Measurements from ENCODE around the gene FBXW4. TPM values are rescaled to one million over a fixed set of nuclear protein-coding genes. Genes with fewer than 3 reads are reported as not detected.

FBXW4 gene
- total and polyA plus RNA-seq, 2 donors (not counting 1 experiment from before 2014, with no cell fraction given) = 32.7 to 60.8 TPM

DNA sequence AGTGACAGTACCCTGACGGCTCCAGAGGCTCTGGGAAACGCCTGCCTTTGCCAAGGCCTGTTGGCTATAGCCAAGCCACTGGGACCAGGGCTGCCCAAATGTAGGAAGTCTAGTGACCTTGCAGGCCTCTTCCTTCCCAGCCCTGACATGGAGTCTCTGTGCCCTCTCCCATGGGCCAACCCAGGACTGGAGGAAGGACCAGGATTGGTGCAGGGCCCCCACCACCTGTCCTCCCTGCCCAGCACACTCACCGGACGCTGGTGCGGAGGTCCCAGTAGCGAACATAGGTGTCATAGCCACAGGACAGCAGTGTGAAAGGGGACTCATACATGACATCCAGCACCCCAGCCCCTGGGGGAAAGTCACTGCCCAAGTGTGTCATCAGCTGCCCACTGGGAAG lies 82.9 kb downstream of the FBXW4 start:
- H4K20me1 ChIP-seq (ENCODE audit: control insufficient read depth, extremely low read depth, insufficient read depth, low read length) = no peaks in the 10 kb centered on the region
- H3K9me3 ChIP-seq (ENCODE audit: control insufficient read depth, insufficient read depth, low read depth, low read length) = no peaks in the 10 kb centered on the region
- peaks cover 3% of the 10 kb centered on the region for H3K4me1 ChIP-seq (ENCODE audit: control insufficient read depth, extremely low read depth, insufficient read depth, low read length)
- H3K4me2 ChIP-seq (ENCODE audit: extremely low read depth, insufficient read depth, low read length) = no peak overlapping the region
- no peaks in the 10 kb centered on the region for H3K27me3 ChIP-seq (ENCODE audit: control insufficient read depth, insufficient read depth, low read length)
- peaks cover 13% of the 10 kb centered on the region for H3K36me3 ChIP-seq (ENCODE audit: control insufficient read depth, insufficient read depth, low read length)
- no peak for TF ChIP-seq EZH2 (IDR thresholded peaks at IDR 0.05; ENCODE audit: low read length, missing control alignments)
- TF ChIP-seq, protein P1, sequence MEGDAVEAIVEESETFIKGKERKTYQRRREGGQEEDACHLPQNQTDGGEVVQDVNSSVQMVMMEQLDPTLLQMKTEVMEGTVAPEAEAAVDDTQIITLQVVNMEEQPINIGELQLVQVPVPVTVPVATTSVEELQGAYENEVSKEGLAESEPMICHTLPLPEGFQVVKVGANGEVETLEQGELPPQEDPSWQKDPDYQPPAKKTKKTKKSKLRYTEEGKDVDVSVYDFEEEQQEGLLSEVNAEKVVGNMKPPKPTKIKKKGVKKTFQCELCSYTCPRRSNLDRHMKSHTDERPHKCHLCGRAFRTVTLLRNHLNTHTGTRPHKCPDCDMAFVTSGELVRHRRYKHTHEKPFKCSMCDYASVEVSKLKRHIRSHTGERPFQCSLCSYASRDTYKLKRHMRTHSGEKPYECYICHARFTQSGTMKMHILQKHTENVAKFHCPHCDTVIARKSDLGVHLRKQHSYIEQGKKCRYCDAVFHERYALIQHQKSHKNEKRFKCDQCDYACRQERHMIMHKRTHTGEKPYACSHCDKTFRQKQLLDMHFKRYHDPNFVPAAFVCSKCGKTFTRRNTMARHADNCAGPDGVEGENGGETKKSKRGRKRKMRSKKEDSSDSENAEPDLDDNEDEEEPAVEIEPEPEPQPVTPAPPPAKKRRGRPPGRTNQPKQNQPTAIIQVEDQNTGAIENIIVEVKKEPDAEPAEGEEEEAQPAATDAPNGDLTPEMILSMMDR (conservative IDR thresholded peaks at IDR 0.05 in 1 of 2, IDR thresholded peaks at IDR 0.05 in 1 of 2; ENCODE audit: low read depth in 1 of 2, low read length in 2 of 2) = no peak
- H3K4me3 ChIP-seq (replicated peaks in 1 of 4; ENCODE audit: control extremely low read depth in 1 of 4, insufficient read depth in 1 of 4, low read depth in 3 of 4, low read length in 4 of 4) = no peak overlapping the region
- H3K79me2 ChIP-seq (ENCODE audit: control insufficient read depth, insufficient read depth, low read length) = no peaks in the 10 kb centered on the region
- no peak overlapping the region for H3K9ac ChIP-seq (ENCODE audit: insufficient read depth, low read length)
- H3K27ac ChIP-seq (ENCODE audit: insufficient read depth, low read length) = peak overlapping the region; percentile 39
- no peak for DNase-seq (ENCODE audit: low read depth in 2 of 2)
- no peak overlapping the region for H2AFZ ChIP-seq (ENCODE audit: low read length)

DNA sequence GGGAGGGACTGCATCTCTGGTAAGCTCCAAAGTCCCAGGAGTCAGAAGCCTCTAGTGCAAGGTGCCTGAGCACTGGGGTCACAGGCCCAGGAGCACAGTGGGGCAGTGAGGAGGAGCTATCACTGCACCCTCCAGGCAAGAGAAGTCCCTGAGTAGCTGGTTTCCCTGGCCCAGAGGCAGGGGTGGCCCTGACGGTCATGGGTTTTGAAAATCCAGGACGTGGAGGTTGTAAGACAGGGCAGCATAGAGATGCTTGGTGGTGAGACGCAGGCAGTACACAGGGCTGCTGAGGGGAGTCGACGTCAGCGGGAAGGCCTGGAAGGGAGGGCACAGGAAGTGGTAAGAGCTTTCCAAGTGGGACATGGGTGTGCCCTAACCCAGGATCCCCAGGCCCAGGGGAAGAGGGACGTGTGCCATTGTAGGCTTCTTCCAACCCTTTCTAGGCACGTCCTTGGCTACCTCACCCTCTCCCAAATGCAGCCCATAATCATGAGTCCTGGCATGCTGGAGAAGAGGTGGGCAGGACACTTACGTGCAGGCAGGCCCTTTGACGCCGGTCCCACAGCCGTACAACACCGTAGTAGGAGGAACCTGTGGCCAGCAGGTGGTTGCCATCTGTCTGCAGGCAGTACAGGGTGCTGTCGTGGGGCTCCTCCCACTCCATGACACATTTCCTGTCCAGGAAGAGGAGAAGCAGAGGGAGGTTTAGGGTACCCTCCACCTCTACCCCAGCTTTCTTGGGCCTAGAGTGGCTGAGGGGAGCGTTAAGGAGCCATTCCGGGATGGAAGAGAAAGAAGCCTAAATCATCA lies 83.7 kb downstream of the FBXW4 start:
- Histone ChIP-seq H3K36me3 (ENCODE audit: control insufficient read depth, insufficient read depth, low read length) (peaks cover 13% of the 10 kb centered on the region), H3K4me2 (ENCODE audit: extremely low read depth, insufficient read depth, low read length) (no peak overlapping the region), H2AFZ (ENCODE audit: low read length) (no peak overlapping the region), H3K79me2 (ENCODE audit: control insufficient read depth, insufficient read depth, low read length) (no peaks in the 10 kb centered on the region), H3K27ac (ENCODE audit: insufficient read depth, low read length) (peak overlapping the region; percentile 39), H3K4me1 (ENCODE audit: control insufficient read depth, extremely low read depth, insufficient read depth, low read length) (peaks cover 3% of the 10 kb centered on the region), H3K27me3 (ENCODE audit: control insufficient read depth, insufficient read depth, low read length) (no peaks in the 10 kb centered on the region), H3K4me3 (replicated peaks in 1 of 4; ENCODE audit: control extremely low read depth in 1 of 4, insufficient read depth in 1 of 4, low read depth in 3 of 4, low read length in 4 of 4) (no peak overlapping the region), H4K20me1 (ENCODE audit: control insufficient read depth, extremely low read depth, insufficient read depth, low read length) (no peaks in the 10 kb centered on the region), H3K9me3 (ENCODE audit: control insufficient read depth, insufficient read depth, low read depth, low read length) (no peaks in the 10 kb centered on the region), H3K9ac (ENCODE audit: insufficient read depth, low read length) (no peak overlapping the region)
- peak; percentile 8 to 17 for DNase-seq (ENCODE audit: low read depth in 2 of 2)
- TF ChIP-seq, protein P1 (conservative IDR thresholded peaks at IDR 0.05 in 1 of 2, IDR thresholded peaks at IDR 0.05 in 1 of 2; ENCODE audit: low read depth in 1 of 2, low read length in 2 of 2) = no peak
- no peak for TF ChIP-seq EZH2 (IDR thresholded peaks at IDR 0.05; ENCODE audit: low read length, missing control alignments)

DNA sequence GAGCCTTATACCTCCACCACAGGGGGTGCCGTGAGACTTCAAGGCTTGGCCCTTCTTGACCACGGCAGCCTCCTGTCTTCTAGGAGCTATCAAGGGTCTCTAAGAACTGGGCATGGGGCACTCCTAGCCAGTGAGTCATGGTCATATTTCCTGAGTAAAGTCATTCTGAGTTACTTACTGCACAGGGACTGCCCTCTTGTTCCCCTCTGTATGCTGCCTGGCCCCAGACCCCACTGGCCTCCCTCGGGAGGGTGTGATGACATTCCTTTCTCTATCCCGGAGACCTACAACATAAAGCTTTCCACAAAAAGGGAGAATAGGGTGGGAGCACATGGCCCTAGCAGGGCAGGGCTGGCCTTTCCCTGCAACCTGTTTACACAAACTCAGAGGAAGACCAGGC lies 85.5 kb downstream of the FBXW4 start:
- H3K27me3 ChIP-seq (ENCODE audit: control insufficient read depth, insufficient read depth, low read length) = no peaks in the 10 kb centered on the region
- no peaks in the 10 kb centered on the region for H3K79me2 ChIP-seq (ENCODE audit: control insufficient read depth, insufficient read depth, low read length)
- TF ChIP-seq, protein P1 (conservative IDR thresholded peaks at IDR 0.05 in 1 of 2, IDR thresholded peaks at IDR 0.05 in 1 of 2; ENCODE audit: low read depth in 1 of 2, low read length in 2 of 2) = no peak
- no peak overlapping the region for H3K27ac ChIP-seq (ENCODE audit: insufficient read depth, low read length)
- H3K4me3 ChIP-seq (replicated peaks in 1 of 4; ENCODE audit: control extremely low read depth in 1 of 4, insufficient read depth in 1 of 4, low read depth in 3 of 4, low read length in 4 of 4) = no peak overlapping the region
- H3K9ac ChIP-seq (ENCODE audit: insufficient read depth, low read length) = no peak overlapping the region
- no peaks in the 10 kb centered on the region for H3K9me3 ChIP-seq (ENCODE audit: control insufficient read depth, insufficient read depth, low read depth, low read length)
- H3K4me1 ChIP-seq (ENCODE audit: control insufficient read depth, extremely low read depth, insufficient read depth, low read length) = peaks cover 3% of the 10 kb centered on the region
- no peaks in the 10 kb centered on the region for H4K20me1 ChIP-seq (ENCODE audit: control insufficient read depth, extremely low read depth, insufficient read depth, low read length)
- no peak overlapping the region for H3K4me2 ChIP-seq (ENCODE audit: extremely low read depth, insufficient read depth, low read length)
- DNase-seq (ENCODE audit: low read depth in 2 of 2) = peak in 1 of 2 donors; percentile 36
- no peak overlapping the region for H2AFZ ChIP-seq (ENCODE audit: low read length)
- H3K36me3 ChIP-seq (ENCODE audit: control insufficient read depth, insufficient read depth, low read length) = peaks cover 14% of the 10 kb centered on the region
